Neural progenitor cell (in vitro differentiated cells): ENCODE measurements around the gene CDC37L1. TPM values are rescaled to one million over a fixed set of nuclear protein-coding genes. Genes with fewer than 3 reads are reported as not detected.

ENCODE experiments used
- DNase-seq: peaks from one replicate; pipeline ENCODE4 v3.0.0-alpha.2; 2016; ENCODE audit warnings: low spot score
- H2AFZ ChIP-seq: fragments of 200-600 bp; sonication (generic); replicated peaks from 2 replicates; pipeline ENCODE4 v1.6.1; 2016; ENCODE audit warnings: antibody characterized with exemption
- H3F3A ChIP-seq: fragments of 200-600 bp; sonication (generic); 2 replicates; pipeline ENCODE4 v1.6.1; 2016; ENCODE audit warnings: antibody characterized with exemption, low read depth
- H3K27ac ChIP-seq: fragments of 200-600 bp; sonication (generic); 2 replicates; pipeline ENCODE4 v1.5.1; 2016; ENCODE audit warnings: mild to moderate bottlenecking
- H3K27me3 ChIP-seq: fragments of 200-600 bp; sonication (generic); 2 replicates; pipeline ENCODE4 v1.6.1; 2016; ENCODE audit warnings: mild to moderate bottlenecking, moderate library complexity
- H3K36me3 ChIP-seq: fragments of 200-600 bp; sonication (generic); 2 replicates; pipeline ENCODE4 v1.5.1; 2016
- H3K4me1 ChIP-seq: fragments of 200-600 bp; sonication (generic); 2 replicates; pipeline ENCODE4 v1.6.1; 2016; ENCODE audit warnings: mixed run types
- H3K4me2 ChIP-seq: fragments of 200-600 bp; sonication (generic); 2 replicates; pipeline ENCODE4 v1.6.1; 2016
- H3K4me3 ChIP-seq: fragments of 200-600 bp; sonication (generic); 2 replicates; pipeline ENCODE4 v1.5.1; 2016
- H3K79me2 ChIP-seq: fragments of 200-600 bp; sonication (generic); 2 replicates; pipeline ENCODE4 v1.6.1; 2016; ENCODE audit warnings: low read depth
- H3K9ac ChIP-seq: fragments of 200-600 bp; sonication (generic); 2 replicates; pipeline ENCODE4 v1.6.1; 2016
- H3K9me3 ChIP-seq: fragments of 200-600 bp; sonication (generic); 2 replicates; pipeline ENCODE4 v1.5.1; 2016; ENCODE audit warnings: low read depth
- H4K20me1 ChIP-seq: fragments of 200-600 bp; sonication (generic); 2 replicates; pipeline ENCODE4 v1.6.1; 2016; ENCODE audit warnings: low read depth
- H3K27ac Mint-ChIP-seq: 3 replicates; pipeline ENCODE4 v1.8.0; 2021; ENCODE audit warnings: mixed read lengths
- H3K27me3 Mint-ChIP-seq: 2 replicates; pipeline ENCODE4 v1.8.0; 2022; ENCODE audit warnings: low read depth, mild to moderate bottlenecking, inconsistent platforms, moderate library complexity, mixed read lengths; ENCODE audit not compliant: insufficient read depth
- H3K36me3 Mint-ChIP-seq: 3 replicates; pipeline ENCODE4 v1.8.0; 2021; ENCODE audit warnings: mixed read lengths
- H3K4me1 Mint-ChIP-seq: 3 replicates; pipeline ENCODE4 v1.8.0; 2021; ENCODE audit warnings: mixed read lengths
- H3K4me3 Mint-ChIP-seq: 3 replicates; pipeline ENCODE4 v1.8.0; 2021; ENCODE audit warnings: mild to moderate bottlenecking, moderate library complexity, mixed read lengths
- H3K9me3 Mint-ChIP-seq: 3 replicates; pipeline ENCODE4 v1.8.0; 2020; ENCODE audit warnings: mixed read lengths
- EZH2 ChIP-seq: fragments of 200-600 bp; sonication (generic); IDR thresholded peaks from 2 replicates; pipeline ENCODE4 v1.6.1; 2017; ENCODE audit warnings: antibody characterized with exemption, mild to moderate bottlenecking, moderate library complexity
- EZH2phosphoT487 ChIP-seq: fragments of 200-600 bp; sonication (generic); IDR thresholded peaks from 2 replicates; pipeline ENCODE4 v1.6.1; 2017; ENCODE audit warnings: antibody characterized with exemption
- total RNA-seq: library from RNA; depleted of rRNA; stranded (reverse); fragments of >200 nt; gene quantifications from 2 replicates; pipeline ENCODE4 v1.2.3, GENCODE V29; 2015; ENCODE audit warnings: low replicate concordance
- TF ChIP-seq, protein P1 (sequence below): fragments of 200-600 bp; sonication (generic); IDR thresholded peaks from 2 replicates; pipeline ENCODE4 v1.5.1; 2017; ENCODE audit warnings: antibody characterized with exemption, mild to moderate bottlenecking

CDC37L1 gene
- total RNA-seq, 1 donor from 2014 or later = 32.1 TPM

GRCh38 chr9:4666042-4666699 lies 13.2 kb upstream of the CDC37L1 start, which contains the start of gene SPATA6L:
Gene SPATA6L (minus strand): TSS chr9:4666480. CDS start chr9:4666250, 230 bp downstream.
- Mint-ChIP-seq H3K4me1 (peaks cover 35% of the 10 kb centered on the region), H3K27ac (no peak within 1 kb of the TSS), H3K4me3 (peak within 1 kb of the TSS; percentile 73), H3K36me3 (no peaks in the 10 kb centered on the region), H3K9me3 (no peaks in the 10 kb centered on the region), H3K27me3 (no peaks in the 10 kb centered on the region)
- no peaks in the 10 kb centered on the region for H4K20me1 ChIP-seq
- peak within 1 kb of the TSS; percentile 41 for H3K4me3 ChIP-seq
- H3K79me2 ChIP-seq = no peaks in the 10 kb centered on the region
- peaks cover 7% of the 10 kb centered on the region for H3K4me1 ChIP-seq
- no peak within 1 kb of the TSS for H3K9ac ChIP-seq
- peak within 1 kb of the TSS; percentile 75 for H3K4me2 ChIP-seq
- H3K9me3 ChIP-seq = peaks cover 4% of the 10 kb centered on the region
- peaks cover 25% of the 10 kb centered on the region for H3K27me3 ChIP-seq
- DNase-seq = peak; percentile 43
- H2AFZ ChIP-seq = peak within 1 kb of the TSS; percentile 52
- no peak within 1 kb of the TSS for H3K27ac ChIP-seq
- TF ChIP-seq, protein P1, sequence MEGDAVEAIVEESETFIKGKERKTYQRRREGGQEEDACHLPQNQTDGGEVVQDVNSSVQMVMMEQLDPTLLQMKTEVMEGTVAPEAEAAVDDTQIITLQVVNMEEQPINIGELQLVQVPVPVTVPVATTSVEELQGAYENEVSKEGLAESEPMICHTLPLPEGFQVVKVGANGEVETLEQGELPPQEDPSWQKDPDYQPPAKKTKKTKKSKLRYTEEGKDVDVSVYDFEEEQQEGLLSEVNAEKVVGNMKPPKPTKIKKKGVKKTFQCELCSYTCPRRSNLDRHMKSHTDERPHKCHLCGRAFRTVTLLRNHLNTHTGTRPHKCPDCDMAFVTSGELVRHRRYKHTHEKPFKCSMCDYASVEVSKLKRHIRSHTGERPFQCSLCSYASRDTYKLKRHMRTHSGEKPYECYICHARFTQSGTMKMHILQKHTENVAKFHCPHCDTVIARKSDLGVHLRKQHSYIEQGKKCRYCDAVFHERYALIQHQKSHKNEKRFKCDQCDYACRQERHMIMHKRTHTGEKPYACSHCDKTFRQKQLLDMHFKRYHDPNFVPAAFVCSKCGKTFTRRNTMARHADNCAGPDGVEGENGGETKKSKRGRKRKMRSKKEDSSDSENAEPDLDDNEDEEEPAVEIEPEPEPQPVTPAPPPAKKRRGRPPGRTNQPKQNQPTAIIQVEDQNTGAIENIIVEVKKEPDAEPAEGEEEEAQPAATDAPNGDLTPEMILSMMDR = peak; percentile 27
- peak; percentile 37 for TF ChIP-seq EZH2
- no peak for TF ChIP-seq EZH2phosphoT487
- H3K36me3 ChIP-seq = no peaks in the 10 kb centered on the region
- peaks cover 16% of the 10 kb centered on the region for H3F3A ChIP-seq

DNA sequence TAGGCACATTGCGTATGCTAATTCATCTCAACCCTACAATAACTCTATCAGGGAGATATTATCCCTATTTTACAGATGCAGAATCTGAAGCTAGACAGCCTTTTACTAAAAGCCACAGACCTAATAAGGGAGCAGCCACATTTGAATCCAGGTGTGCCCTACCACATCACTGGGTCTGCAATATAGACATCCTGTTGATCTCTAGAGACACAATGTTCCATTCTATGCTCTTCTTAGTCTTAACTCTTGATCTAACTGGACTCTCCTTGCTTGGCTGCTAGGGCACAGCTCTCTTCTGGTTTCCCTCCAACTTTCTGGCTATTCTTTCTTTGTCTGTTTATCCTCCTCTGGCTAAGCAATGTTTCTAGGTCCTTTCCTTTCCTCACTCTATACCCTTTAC lies 11.7 kb upstream of the CDC37L1 start:
- Mint-ChIP-seq H3K27ac (no peak overlapping the region), H3K36me3 (no peaks in the 10 kb centered on the region), H3K4me3 (no peak overlapping the region), H3K4me1 (peaks cover 29% of the 10 kb centered on the region), H3K9me3 (no peaks in the 10 kb centered on the region), H3K27me3 (no peaks in the 10 kb centered on the region)
- Histone ChIP-seq H3K9me3 (peaks cover 4% of the 10 kb centered on the region), H3K36me3 (no peaks in the 10 kb centered on the region), H3F3A (peaks cover 16% of the 10 kb centered on the region), H4K20me1 (no peaks in the 10 kb centered on the region), H3K27me3 (peaks cover 25% of the 10 kb centered on the region), H3K4me2 (no peak overlapping the region), H3K27ac (no peak overlapping the region), H3K79me2 (no peaks in the 10 kb centered on the region), H2AFZ (no peak overlapping the region), H3K4me3 (no peak overlapping the region), H3K4me1 (peaks cover 7% of the 10 kb centered on the region), H3K9ac (no peak overlapping the region)
- no peak for DNase-seq
- TF ChIP-seq EZH2 = no peak
- no peak for TF ChIP-seq EZH2phosphoT487
- TF ChIP-seq, protein P1 = no peak

DNA sequence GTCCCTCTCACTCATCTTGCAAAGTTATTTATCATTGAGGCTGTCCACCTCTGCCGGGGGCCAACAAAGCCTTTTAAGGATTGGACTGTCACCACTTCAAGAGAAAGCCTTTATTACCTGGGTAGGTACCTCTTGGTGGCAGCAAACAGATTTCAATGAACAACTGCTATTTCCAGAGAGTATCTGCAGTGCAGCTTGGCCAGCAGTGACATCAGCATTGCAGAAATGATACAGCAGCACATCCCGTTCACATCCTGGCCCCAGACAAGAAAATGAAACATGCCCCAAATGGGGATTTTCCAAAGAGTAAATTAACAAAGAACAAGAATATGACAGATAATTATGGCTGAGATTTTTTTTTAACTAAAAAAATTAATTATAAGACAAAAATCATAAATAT lies 10.8 kb upstream of the CDC37L1 start:
- Histone ChIP-seq H3K27ac (no peak overlapping the region), H3K27me3 (peaks cover 25% of the 10 kb centered on the region), H4K20me1 (no peaks in the 10 kb centered on the region), H3K4me1 (peaks cover 3% of the 10 kb centered on the region), H3K9ac (no peak overlapping the region), H3K9me3 (peaks cover 4% of the 10 kb centered on the region), H2AFZ (no peak overlapping the region), H3K36me3 (no peaks in the 10 kb centered on the region), H3K4me2 (no peak overlapping the region), H3F3A (peaks cover 16% of the 10 kb centered on the region), H3K79me2 (no peaks in the 10 kb centered on the region), H3K4me3 (no peak overlapping the region)
- TF ChIP-seq EZH2phosphoT487 (no peak), EZH2 (no peak)
- TF ChIP-seq, protein P1 = no peak
- no peaks in the 10 kb centered on the region for H3K36me3 Mint-ChIP-seq
- H3K4me1 Mint-ChIP-seq = peaks cover 20% of the 10 kb centered on the region
- no peak overlapping the region for H3K4me3 Mint-ChIP-seq
- no peak overlapping the region for H3K27ac Mint-ChIP-seq
- no peak for DNase-seq
- no peaks in the 10 kb centered on the region for H3K27me3 Mint-ChIP-seq
- no peaks in the 10 kb centered on the region for H3K9me3 Mint-ChIP-seq
